ENCODE results near the gene TRAF2. TPM values are rescaled to one million over a fixed set of nuclear protein-coding genes. Genes with fewer than 3 reads are reported as not detected.

The TRAF2 gene
- total and polyA plus RNA-seq, 2 of the 13 experiments (the other 11 are each of a cell fraction or from before 2014, with no cell fraction given): 12.4 to 13.6 TPM

DNA sequence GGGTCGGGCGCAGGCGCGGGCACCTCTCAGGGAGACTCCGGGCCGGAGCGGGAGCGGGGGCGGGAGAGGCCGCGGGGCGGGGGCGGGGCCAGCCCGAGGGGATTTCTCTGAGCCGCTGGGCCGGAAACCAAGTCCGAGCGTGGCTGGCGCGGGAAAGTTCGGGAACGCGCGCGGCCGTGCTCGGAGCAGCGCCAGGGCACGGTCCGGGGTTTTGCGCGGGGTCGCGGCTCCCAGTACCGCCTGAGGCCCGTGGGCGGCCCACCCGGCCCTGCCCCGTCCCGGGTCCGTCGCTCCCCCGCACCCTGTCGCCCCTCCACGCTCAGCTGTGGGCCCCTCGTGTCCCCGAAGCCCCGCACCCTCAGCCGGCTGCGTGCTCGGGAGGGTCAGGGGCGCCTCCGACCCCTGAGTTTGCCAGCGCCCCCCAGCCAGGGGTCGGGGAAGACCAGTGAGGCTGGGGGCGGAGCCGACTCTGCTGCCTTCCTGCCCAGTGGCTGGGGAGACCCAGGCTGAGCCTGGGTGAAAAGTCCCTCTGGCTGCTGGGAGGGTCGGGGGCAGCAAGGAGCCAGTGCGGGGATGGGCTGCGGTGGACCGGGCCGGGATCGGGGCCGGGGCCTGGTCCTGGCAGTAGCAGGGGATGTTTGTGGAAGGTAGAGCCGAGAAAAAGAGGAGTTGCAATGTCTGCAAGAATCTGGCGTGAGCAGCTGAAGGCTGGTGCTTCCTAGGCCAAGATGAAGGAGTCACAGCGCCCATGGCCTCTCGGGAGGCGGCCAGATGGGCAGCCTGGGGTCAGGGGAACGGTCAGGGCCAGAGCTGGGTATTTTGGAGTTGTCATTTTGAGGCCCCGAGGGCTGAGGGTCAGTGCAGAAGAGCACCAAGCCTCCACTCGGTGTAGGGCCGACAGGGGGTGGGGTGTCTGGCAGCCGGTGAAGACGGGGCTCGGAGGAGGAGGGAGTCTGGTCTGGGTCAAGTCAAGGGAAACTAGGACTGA, 588 bp downstream of the TRAF2 start (continued):
- TF ChIP-seq ZNF883 (CRISPR knock-in tag; IDR thresholded peaks at IDR 0.05; ENCODE audit: not compliant biosample characterization): peak; percentile 69
- TF ChIP-seq, protein P1, sequence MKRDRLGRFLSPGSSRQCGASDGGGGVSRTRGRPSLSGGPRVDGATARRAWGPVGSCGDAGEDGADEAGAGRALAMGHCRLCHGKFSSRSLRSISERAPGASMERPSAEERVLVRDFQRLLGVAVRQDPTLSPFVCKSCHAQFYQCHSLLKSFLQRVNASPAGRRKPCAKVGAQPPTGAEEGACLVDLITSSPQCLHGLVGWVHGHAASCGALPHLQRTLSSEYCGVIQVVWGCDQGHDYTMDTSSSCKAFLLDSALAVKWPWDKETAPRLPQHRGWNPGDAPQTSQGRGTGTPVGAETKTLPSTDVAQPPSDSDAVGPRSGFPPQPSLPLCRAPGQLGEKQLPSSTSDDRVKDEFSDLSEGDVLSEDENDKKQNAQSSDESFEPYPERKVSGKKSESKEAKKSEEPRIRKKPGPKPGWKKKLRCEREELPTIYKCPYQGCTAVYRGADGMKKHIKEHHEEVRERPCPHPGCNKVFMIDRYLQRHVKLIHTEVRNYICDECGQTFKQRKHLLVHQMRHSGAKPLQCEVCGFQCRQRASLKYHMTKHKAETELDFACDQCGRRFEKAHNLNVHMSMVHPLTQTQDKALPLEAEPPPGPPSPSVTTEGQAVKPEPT (CRISPR knock-in tag; IDR thresholded peaks at IDR 0.05; ENCODE audit: low read depth): no peak
- TF ChIP-seq ZNF577 (CRISPR knock-in tag; IDR thresholded peaks at IDR 0.05; ENCODE audit: borderline replicate concordance, low read depth): no peak
- TF ChIP-seq CBX1 (IDR thresholded peaks at IDR 0.05; ENCODE audit: low read depth): no peak
- TF ChIP-seq ZFP90 (CRISPR knock-in tag; IDR thresholded peaks at IDR 0.05; ENCODE audit: borderline replicate concordance): 0 out of 2 replicates have a peak, but pooled peaks have one; percentile 28
- no peak for TF ChIP-seq ZBTB42 (CRISPR knock-in tag; IDR thresholded peaks at IDR 0.05)
- TF ChIP-seq ZNF550 (CRISPR knock-in tag; IDR thresholded peaks at IDR 0.05; ENCODE audit: borderline replicate concordance): no peak
- 0 out of 2 replicates have a peak, but pooled peaks have one; percentile 14 for TF ChIP-seq NFYC (CRISPR knock-in tag; IDR thresholded peaks at IDR 0.05)
- no peak for TF ChIP-seq NFKBIZ (CRISPR knock-in tag; IDR thresholded peaks at IDR 0.05)
- peak; percentile 52; the same call in 1 of the 2 replicates for TF ChIP-seq PHF8 (CRISPR knock-in tag; IDR thresholded peaks at IDR 0.05)
- TF ChIP-seq, protein P2, sequence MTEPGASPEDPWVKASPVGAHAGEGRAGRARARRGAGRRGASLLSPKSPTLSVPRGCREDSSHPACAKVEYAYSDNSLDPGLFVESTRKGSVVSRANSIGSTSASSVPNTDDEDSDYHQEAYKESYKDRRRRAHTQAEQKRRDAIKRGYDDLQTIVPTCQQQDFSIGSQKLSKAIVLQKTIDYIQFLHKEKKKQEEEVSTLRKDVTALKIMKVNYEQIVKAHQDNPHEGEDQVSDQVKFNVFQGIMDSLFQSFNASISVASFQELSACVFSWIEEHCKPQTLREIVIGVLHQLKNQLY (CRISPR knock-in tag; IDR thresholded peaks at IDR 0.05): no peak
- TF ChIP-seq GABPB1 (CRISPR knock-in tag; IDR thresholded peaks at IDR 0.05): peak; percentile 58
- TF ChIP-seq, protein P3, sequence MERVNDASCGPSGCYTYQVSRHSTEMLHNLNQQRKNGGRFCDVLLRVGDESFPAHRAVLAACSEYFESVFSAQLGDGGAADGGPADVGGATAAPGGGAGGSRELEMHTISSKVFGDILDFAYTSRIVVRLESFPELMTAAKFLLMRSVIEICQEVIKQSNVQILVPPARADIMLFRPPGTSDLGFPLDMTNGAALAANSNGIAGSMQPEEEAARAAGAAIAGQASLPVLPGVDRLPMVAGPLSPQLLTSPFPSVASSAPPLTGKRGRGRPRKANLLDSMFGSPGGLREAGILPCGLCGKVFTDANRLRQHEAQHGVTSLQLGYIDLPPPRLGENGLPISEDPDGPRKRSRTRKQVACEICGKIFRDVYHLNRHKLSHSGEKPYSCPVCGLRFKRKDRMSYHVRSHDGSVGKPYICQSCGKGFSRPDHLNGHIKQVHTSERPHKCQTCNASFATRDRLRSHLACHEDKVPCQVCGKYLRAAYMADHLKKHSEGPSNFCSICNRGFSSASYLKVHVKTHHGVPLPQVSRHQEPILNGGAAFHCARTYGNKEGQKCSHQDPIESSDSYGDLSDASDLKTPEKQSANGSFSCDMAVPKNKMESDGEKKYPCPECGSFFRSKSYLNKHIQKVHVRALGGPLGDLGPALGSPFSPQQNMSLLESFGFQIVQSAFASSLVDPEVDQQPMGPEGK (CRISPR knock-in tag; IDR thresholded peaks at IDR 0.05): peak; percentile 57
- no peak for TF ChIP-seq DNMT1 (CRISPR knock-in tag; IDR thresholded peaks at IDR 0.05)
- peak; percentile 64; the same call in 1 of the 2 replicates for TF ChIP-seq ZNF230 (CRISPR knock-in tag; IDR thresholded peaks at IDR 0.05)
- no peak for TF ChIP-seq NKX3-1 (CRISPR knock-in tag; IDR thresholded peaks at IDR 0.05)
- peak; percentile 52; the same call in 1 of the 2 replicates for TF ChIP-seq ZNF598 (CRISPR knock-in tag; IDR thresholded peaks at IDR 0.05; ENCODE audit: borderline replicate concordance)
- TF ChIP-seq, protein P4, sequence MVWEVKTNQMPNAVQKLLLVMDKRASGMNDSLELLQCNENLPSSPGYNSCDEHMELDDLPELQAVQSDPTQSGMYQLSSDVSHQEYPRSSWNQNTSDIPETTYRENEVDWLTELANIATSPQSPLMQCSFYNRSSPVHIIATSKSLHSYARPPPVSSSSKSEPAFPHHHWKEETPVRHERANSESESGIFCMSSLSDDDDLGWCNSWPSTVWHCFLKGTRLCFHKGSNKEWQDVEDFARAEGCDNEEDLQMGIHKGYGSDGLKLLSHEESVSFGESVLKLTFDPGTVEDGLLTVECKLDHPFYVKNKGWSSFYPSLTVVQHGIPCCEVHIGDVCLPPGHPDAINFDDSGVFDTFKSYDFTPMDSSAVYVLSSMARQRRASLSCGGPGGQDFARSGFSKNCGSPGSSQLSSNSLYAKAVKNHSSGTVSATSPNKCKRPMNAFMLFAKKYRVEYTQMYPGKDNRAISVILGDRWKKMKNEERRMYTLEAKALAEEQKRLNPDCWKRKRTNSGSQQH (CRISPR knock-in tag; IDR thresholded peaks at IDR 0.05; ENCODE audit: low read depth): no peak
- no peak for TF ChIP-seq BRCA1 (CRISPR knock-in tag; IDR thresholded peaks at IDR 0.05)
- 0 out of 2 replicates have a peak, but pooled peaks have one; percentile 51 for TF ChIP-seq ZNF331 (CRISPR knock-in tag; IDR thresholded peaks at IDR 0.05)
- TF ChIP-seq ZFP82 (CRISPR knock-in tag; IDR thresholded peaks at IDR 0.05; ENCODE audit: borderline replicate concordance): no peak
- TF ChIP-seq, protein P5, sequence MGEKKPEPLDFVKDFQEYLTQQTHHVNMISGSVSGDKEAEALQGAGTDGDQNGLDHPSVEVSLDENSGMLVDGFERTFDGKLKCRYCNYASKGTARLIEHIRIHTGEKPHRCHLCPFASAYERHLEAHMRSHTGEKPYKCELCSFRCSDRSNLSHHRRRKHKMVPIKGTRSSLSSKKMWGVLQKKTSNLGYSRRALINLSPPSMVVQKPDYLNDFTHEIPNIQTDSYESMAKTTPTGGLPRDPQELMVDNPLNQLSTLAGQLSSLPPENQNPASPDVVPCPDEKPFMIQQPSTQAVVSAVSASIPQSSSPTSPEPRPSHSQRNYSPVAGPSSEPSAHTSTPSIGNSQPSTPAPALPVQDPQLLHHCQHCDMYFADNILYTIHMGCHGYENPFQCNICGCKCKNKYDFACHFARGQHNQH (CRISPR knock-in tag; IDR thresholded peaks at IDR 0.05): no peak
